PC-9 (cell line): Measurements from ENCODE around the gene IRS2. TPM values are rescaled to one million over a fixed set of nuclear protein-coding genes. Genes with fewer than 3 reads are reported as not detected.

ENCODE experiments used
- BruUV-seq: library from RNA; stranded (reverse); fragments of 400-500 nt; replicated peaks from 2 replicates; lab custom pipeline; 2021; lab: Mats Ljungman, UMichigan
- CTCF ChIA-PET: fragments of 300-600 bp; sonication (Branson Sonifier 250); formaldehyde crosslinking; loops from one replicate; lab custom pipeline; 2022; ENCODE audit warnings: antibody characterized with exemption; lab: Charles Lee
- POLR2A ChIA-PET: fragments of 300-600 bp; sonication (Branson Sonifier 250); formaldehyde crosslinking; loops from one replicate; lab custom pipeline; 2022; ENCODE audit warnings: antibody characterized with exemption; ENCODE audit not compliant: unreplicated experiment; lab: Charles Lee
- DNase-seq, 2 experiments: peaks; one replicate each; pipeline versions ENCODE4 v3.0.0 to v3.0.0-alpha.2; 2015 to 2022; ENCODE audit warnings: mixed read lengths in 1 of 2
- H2AFZ ChIP-seq: fragments of 200-600 bp; sonication (generic); 2 replicates; pipeline ENCODE4 v1.8.1; 2017; ENCODE audit warnings: antibody characterized with exemption
- H3F3A ChIP-seq: fragments of 200-600 bp; sonication (generic); 2 replicates; pipeline ENCODE4 v1.8.1; 2017; ENCODE audit warnings: antibody characterized with exemption, mild to moderate bottlenecking, low read depth; ENCODE audit not compliant: insufficient read depth
- H3K27ac ChIP-seq: fragments of 200-600 bp; sonication (generic); 2 replicates; pipeline ENCODE4 v1.6.1; 2016; ENCODE audit warnings: mixed run types
- H3K27me3 ChIP-seq: fragments of 200-600 bp; sonication (generic); 2 replicates; pipeline ENCODE4 v1.6.1; 2016; ENCODE audit warnings: low read depth, mixed run types; ENCODE audit not compliant: insufficient read depth
- H3K36me3 ChIP-seq: fragments of 200-600 bp; sonication (generic); 2 replicates; pipeline ENCODE4 v1.6.1; 2016; ENCODE audit warnings: low read depth, mixed run types
- H3K4me1 ChIP-seq: fragments of 200-600 bp; sonication (generic); replicated peaks from 2 replicates; pipeline ENCODE4 v1.6.1; 2016; ENCODE audit warnings: mixed run types; ENCODE audit not compliant: insufficient read depth
- H3K4me2 ChIP-seq: fragments of 200-600 bp; sonication (generic); 2 replicates; pipeline ENCODE4 v1.6.1; 2017; ENCODE audit warnings: mixed run types
- H3K4me3 ChIP-seq: fragments of 200-600 bp; sonication (generic); 2 replicates; pipeline ENCODE4 v1.6.1; 2016; ENCODE audit warnings: mixed run types
- H3K79me2 ChIP-seq: fragments of 200-600 bp; sonication (generic); 2 replicates; pipeline ENCODE4 v1.6.1; 2017; ENCODE audit warnings: low read depth, mixed run types
- H3K9me2 ChIP-seq: fragments of 200-600 bp; sonication (generic); 2 replicates; pipeline ENCODE4 v1.8.1; 2017; ENCODE audit warnings: mild to moderate bottlenecking; ENCODE audit not compliant: insufficient read depth
- H3K9me3 ChIP-seq: fragments of 200-600 bp; sonication (generic); 2 replicates; pipeline ENCODE4 v1.8.1; 2016; ENCODE audit warnings: low read depth; ENCODE audit not compliant: insufficient read depth
- H4K20me1 ChIP-seq: fragments of 200-600 bp; sonication (generic); 2 replicates; pipeline ENCODE4 v1.8.1; 2017; ENCODE audit not compliant: insufficient read depth
- CTCF ChIP-seq: fragments of 200-600 bp; sonication (generic); conservative IDR thresholded peaks from 2 replicates; pipeline ENCODE4 v1.6.1; 2017; ENCODE audit warnings: mixed run types, antibody characterized with exemption, mild to moderate bottlenecking, moderate library complexity
- EZH2 ChIP-seq: fragments of 200-600 bp; sonication (generic); IDR thresholded peaks from 2 replicates; pipeline ENCODE4 v1.8.0; 2017; ENCODE audit warnings: antibody characterized with exemption, low read depth
- intact Hi-C: fragments of 100-400 bp; cut with micrococcal nuclease; formaldehyde crosslinking; loops from one replicate; pipeline ENCODE4 v1.10.0; 2022; ENCODE audit not compliant: unreplicated experiment
- total RNA-seq: library from RNA; stranded (reverse); gene quantifications from 2 replicates; pipeline ENCODE4 v1.2.3, GENCODE V29; 2021

IRS2 gene
- total RNA-seq, 1 experiment from 2014 or later, result 31.3 TPM

GRCh38 chr13:109706015-109706715 is 80.2 kb downstream of the IRS2 start:
- DNase-seq, result no peak
- intact Hi-C loops, result no loop called here
- ChIA-PET CTCF (interaction anchor here (0.7 kb wide), 1 partner anchor 21 kb away, joined by 5 read pairs; no protein-coding TSS in a partner anchor), POLR2A (no interaction called here)
- Histone ChIP-seq H3K27me3 (no peaks in the 10 kb centered on the region), H3K27ac (peak overlapping the region; percentile 89), H3K79me2 (no peaks in the 10 kb centered on the region), H3K4me1 (peaks cover 29% of the 10 kb centered on the region), H4K20me1 (no peaks in the 10 kb centered on the region), H2AFZ (peak overlapping the region; percentile 71; the same call in 1 of the 2 replicates), H3K4me2 (peak overlapping the region; percentile 69), H3F3A (peaks cover 38% of the 10 kb centered on the region), H3K9me3 (peaks cover 8% of the 10 kb centered on the region; the same call in 1 of the 2 replicates), H3K36me3 (no peaks in the 10 kb centered on the region), H3K9me2 (no peaks in the 10 kb centered on the region), H3K4me3 (peak overlapping the region; percentile 25; the same call in 1 of the 2 replicates)
- TF ChIP-seq EZH2 (no peak), CTCF (no peak)
- BruUV-seq, result no TSS peak

GRCh38 chr13:109704771-109705635 is 81.4 kb downstream of the IRS2 start:
- H2AFZ ChIP-seq, result peak overlapping the region; percentile 71
- intact Hi-C loops, result loop anchor here (1.0 kb wide), 1 partner anchor 433 kb away; no protein-coding TSS in a partner anchor
- peak overlapping the region; percentile 69 for H3K4me2 ChIP-seq
- POLR2A ChIA-PET, result interaction anchor here (0.5 kb wide), 1 partner anchor 38 kb away, joined by 3 read pairs; no protein-coding TSS in a partner anchor
- peak; percentile 41 to 96 for DNase-seq
- no peaks in the 10 kb centered on the region for H3K79me2 ChIP-seq
- no peaks in the 10 kb centered on the region for H3K9me2 ChIP-seq
- no peak for TF ChIP-seq EZH2
- TF ChIP-seq CTCF, result no peak
- peaks cover 31% of the 10 kb centered on the region for H3F3A ChIP-seq
- CTCF ChIA-PET, result interaction anchor here (0.7 kb wide), 1 partner anchor 22 kb away, joined by 5 read pairs; no protein-coding TSS in a partner anchor
- BruUV-seq, result no TSS peak
- no peaks in the 10 kb centered on the region for H3K27me3 ChIP-seq
- H4K20me1 ChIP-seq, result no peaks in the 10 kb centered on the region
- peaks cover 8% of the 10 kb centered on the region; the same call in 1 of the 2 replicates for H3K9me3 ChIP-seq
- H3K4me1 ChIP-seq, result peaks cover 29% of the 10 kb centered on the region
- peak overlapping the region; percentile 89 for H3K27ac ChIP-seq
- peak overlapping the region; percentile 25; the same call in 1 of the 2 replicates for H3K4me3 ChIP-seq
- no peaks in the 10 kb centered on the region for H3K36me3 ChIP-seq

- peaks cover 29% of the 10 kb centered on the region for H3K4me1 ChIP-seq
- no peak overlapping the region for H3K4me2 ChIP-seq
- no peaks in the 10 kb centered on the region for H3K79me2 ChIP-seq
- no peaks in the 10 kb centered on the region for H3K9me2 ChIP-seq
- DNase-seq, result no peak
- no peaks in the 10 kb centered on the region for H3K36me3 ChIP-seq
- no peak overlapping the region for H2AFZ ChIP-seq
- ChIA-PET POLR2A (no interaction called here), CTCF (no interaction called here)
- no peaks in the 10 kb centered on the region for H4K20me1 ChIP-seq
- TF ChIP-seq EZH2 (no peak), CTCF (no peak)
- H3F3A ChIP-seq, result peaks cover 31% of the 10 kb centered on the region
- intact Hi-C loops, result no loop called here
- peaks cover 8% of the 10 kb centered on the region; the same call in 1 of the 2 replicates for H3K9me3 ChIP-seq
- no peaks in the 10 kb centered on the region for H3K27me3 ChIP-seq
- no TSS peak for BruUV-seq
- H3K27ac ChIP-seq, result no peak overlapping the region
- H3K4me3 ChIP-seq, result no peak overlapping the region
Observed at GRCh38 chr13:109703250-109703649, 83.1 kb downstream of the IRS2 start.
